GM12801 (cell line): ENCODE results near the gene LIMS1.

ENCODE experiments used
- TF ChIP-seq, protein P1 (sequence below): IDR thresholded peaks from one replicate; pipeline ENCODE4 v1.5.1; 2011; ENCODE audit warnings: control low read depth; ENCODE audit not compliant: insufficient read length; ENCODE audit errors: extremely low read depth

Gene LIMS1

DNA sequence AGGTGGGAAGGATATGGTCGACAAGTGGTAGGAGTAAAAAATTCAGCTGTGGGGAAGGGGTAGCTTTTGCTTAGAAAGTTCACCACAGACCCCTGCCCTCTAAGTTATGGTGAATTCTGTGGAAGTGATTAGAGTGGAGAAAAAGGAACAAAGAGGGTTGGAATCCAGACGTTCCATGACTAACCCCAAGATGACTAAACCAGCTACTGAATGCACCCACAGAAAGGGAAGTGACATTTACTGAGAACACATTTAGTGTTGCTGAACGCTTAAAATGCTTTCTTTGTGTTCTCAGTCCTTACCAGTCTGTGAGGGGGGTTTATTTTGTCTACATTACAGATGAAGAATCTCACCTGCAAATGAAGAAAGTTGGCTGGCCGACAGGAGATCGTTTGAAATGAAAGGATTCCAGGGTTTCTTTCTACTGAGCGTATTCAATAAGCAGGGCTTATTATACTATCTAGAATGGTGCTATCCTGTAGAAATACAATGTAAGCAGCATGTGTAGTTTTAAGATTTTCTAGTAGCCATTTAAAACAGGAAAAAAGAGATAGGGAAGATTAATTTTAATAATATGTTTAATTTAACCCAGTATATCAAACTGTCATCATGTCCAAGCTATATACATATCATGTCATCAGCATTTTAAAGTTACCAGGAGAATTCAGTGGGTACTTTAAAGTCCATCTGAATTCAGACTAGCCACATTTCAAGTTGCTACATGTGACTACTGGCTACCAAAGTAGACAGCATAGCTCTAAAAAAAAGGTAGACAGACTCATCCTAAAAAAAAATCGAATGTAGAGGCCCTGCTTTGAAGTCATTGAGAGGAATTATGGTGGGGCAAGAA is 60.1 kb downstream of the LIMS1 start:
- TF ChIP-seq, protein P1, sequence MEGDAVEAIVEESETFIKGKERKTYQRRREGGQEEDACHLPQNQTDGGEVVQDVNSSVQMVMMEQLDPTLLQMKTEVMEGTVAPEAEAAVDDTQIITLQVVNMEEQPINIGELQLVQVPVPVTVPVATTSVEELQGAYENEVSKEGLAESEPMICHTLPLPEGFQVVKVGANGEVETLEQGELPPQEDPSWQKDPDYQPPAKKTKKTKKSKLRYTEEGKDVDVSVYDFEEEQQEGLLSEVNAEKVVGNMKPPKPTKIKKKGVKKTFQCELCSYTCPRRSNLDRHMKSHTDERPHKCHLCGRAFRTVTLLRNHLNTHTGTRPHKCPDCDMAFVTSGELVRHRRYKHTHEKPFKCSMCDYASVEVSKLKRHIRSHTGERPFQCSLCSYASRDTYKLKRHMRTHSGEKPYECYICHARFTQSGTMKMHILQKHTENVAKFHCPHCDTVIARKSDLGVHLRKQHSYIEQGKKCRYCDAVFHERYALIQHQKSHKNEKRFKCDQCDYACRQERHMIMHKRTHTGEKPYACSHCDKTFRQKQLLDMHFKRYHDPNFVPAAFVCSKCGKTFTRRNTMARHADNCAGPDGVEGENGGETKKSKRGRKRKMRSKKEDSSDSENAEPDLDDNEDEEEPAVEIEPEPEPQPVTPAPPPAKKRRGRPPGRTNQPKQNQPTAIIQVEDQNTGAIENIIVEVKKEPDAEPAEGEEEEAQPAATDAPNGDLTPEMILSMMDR, result no peak

DNA sequence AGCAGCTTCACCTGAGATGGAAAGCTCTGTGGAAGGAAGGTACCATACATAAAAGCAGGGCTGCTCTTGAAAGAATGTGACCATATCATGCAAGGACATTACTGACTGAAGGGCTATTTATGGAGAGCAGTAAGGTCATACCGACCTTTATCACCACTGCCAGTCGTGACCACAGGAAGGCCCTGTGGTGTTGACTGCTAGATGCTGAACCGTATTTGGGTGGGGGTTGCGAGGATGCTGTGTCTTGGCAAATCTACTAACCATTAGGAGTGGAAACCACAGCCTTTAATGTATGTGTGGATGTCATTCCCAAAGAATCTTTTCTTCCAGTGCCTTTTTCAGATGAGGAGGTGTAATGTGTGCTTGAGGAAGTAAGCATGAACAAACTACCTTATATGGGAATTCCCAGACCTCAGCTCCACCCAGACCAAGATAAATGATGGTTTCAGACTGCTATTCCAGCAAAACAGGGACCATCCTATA is 60.8 kb downstream of the LIMS1 start:
- TF ChIP-seq, protein P1, result no peak

DNA sequence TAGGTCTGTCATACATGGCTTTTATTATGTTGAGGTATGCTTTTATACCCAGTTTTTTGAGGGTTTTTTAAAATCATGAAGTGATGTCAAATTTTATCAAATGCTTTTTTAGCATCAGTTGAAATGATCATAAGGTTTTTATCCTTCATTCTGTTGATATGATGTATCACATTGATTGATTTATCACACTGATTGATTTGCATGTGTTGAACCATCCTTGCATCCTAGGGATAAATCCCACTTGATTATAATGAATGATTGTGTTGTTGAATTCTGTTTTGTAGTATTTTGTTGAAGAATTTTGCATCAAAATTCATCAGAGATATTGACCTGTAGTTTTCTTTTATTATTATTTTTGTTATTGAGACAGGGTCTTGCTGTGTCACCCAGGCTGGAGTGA is 68.2 kb downstream of the LIMS1 start:
- TF ChIP-seq, protein P1, result no peak

DNA sequence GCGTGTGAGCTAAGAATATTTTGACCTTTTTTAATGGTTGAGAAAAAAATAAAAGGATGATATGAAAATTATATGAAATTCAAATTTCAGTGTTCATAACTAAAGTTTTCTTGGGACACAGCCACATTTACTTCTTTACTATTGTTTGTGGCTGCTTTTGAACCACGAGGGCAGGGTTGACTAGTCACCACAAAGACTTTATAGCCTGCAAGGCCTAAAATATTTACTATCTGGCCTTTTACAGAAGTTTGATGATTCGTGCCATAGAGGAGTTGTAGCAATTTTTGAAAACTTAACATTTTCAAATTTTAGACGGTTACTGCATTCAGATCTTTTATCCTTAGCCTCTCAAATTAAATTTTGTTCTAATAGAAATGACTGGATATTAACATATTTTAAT is 69.9 kb downstream of the LIMS1 start:
- TF ChIP-seq, protein P1, result no peak

DNA sequence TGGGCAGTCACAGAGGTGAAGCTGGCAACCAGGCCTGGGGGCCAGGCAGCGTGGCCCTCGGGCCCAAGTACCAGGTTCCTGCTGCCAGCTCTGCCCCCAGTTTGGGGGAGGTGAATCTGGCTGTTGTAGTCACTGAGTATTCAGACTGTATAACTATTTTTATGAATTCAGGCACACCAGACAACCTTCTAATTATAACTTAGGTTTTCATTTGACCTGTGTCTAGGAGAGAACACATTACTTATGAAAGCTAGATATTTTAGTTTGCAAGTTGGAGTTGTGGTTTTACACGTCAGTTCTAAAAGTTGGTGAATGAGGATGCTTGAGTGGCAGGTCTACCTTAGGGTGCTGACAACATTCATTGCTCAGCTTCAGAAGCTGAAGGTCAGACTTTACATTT is 71.7 kb downstream of the LIMS1 start:
- TF ChIP-seq, protein P1, result no peak

DNA sequence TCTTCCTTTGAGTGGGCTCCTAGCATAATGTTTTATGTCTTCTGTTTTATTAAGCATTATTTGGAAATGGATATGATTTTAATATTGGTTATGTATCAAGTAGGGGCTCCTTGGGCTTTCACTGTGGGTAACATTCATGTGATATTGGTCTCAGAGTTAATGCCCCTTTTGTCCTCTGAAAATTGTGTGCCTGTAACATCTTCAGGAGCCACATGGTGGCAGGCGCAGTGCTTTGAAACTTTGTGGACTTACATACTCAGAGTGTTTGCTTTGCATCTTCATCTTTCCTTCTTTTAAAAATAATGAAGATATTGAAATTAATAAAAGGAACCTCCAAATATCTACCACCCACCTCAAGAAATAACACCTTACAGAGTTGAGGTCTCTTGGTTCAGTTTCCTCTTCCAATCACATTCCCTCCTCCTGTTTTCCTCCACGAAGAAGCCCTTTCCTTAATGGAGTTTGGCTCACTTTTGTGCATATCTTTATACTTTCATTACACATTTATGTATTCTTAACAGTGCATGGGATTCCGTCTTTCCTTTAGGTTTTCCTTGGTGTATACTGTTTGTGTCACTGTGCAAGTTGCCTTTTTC is 73.5 kb downstream of the LIMS1 start:
- TF ChIP-seq, protein P1, result no peak

DNA sequence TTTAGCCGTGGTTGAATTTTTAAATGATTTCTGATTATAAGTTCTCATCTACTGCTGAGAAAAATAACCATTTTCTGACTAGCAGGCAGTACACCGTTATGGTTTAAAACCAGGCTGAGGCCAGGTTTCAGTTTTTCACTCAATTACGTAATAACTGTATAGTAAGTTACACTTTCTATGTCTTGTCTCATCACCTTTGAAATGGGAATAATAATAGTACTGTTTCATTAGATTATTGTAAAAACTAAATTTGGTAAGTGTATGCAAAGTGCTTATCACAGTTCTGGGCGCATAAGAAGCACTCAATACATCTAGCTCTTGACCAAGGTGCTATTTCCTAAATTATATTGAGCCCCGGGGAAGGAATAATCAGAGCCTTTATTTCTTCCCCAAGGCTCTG is 76.8 kb downstream of the LIMS1 start:
- TF ChIP-seq, protein P1, result no peak
